Transverse colon (tissue), 4 donors: Measurements from ENCODE around the gene THSD4.

Experiments
- CTCF ChIP-seq, 5 experiments: fragments of 200-600 bp in 3 of 5; fragments of 450-650 bp in 2 of 5; sonication (generic) in 3 of 5; IDR thresholded peaks; 1 replicate in 2 of 5; 2 replicates in 3 of 5; pipeline ENCODE4 v1.5.1; 2016 to 2017; ENCODE audit warnings: antibody characterized with exemption in 5 of 5, inconsistent platforms in 3 of 5, mild to moderate bottlenecking in 2 of 5, moderate library complexity in 1 of 5
- EP300 ChIP-seq: sonication (generic); formaldehyde crosslinking; IDR thresholded peaks from one replicate; pipeline ENCODE4 v1.6.1; 2017; ENCODE audit warnings: antibody characterized with exemption, low read depth
- POLR2A ChIP-seq: fragments of 450-650 bp; IDR thresholded peaks from one replicate; pipeline ENCODE4 v1.6.1; 2016; ENCODE audit warnings: antibody characterized with exemption, mild to moderate bottlenecking, moderate library complexity
- POLR2AphosphoS5 ChIP-seq, 3 donors: sonication (generic); formaldehyde crosslinking; IDR thresholded peaks; one replicate each; pipeline ENCODE4 v1.6.1; 2016; ENCODE audit warnings: antibody characterized with exemption in 3 of 3

- TF ChIP-seq CTCF (IDR thresholded peaks at IDR 0.05) (no peak), EP300 (no peak), POLR2AphosphoS5 (IDR thresholded peaks at IDR 0.05) (no peak), POLR2A (no peak)
Measured at GRCh38 chr15:71455107-71455506, 339.8 kb downstream of the THSD4 start.
